ENCODE data around the gene C22orf23.
"Not testable (repeated sequence)": the region's sequence is repeated elsewhere in the genome, so short reads cannot be mapped to it uniquely, and the experiment has no call there.

C22orf23 gene

DNA sequence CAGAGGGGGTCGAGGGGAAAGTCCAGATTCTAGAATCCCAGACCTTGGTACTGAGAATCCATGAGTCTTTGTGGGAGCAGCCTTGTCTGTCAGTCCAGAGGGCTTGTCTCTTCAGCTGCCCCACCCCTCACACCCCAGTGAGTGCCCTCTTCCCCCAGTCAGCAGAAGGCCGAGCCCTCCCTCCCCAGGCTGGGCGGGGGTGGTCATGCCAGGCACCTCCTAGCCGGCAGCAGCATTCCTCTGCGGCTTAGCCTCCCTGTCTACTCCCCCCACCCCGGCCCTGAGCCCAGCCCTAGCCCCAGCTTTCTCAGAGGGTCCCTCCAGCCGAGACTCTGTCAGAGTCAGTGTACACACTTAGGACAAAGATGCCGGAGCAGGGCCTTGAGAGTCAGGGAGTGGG, 26.4 kb upstream of the C22orf23 start:
- Histone ChIP-seq H3K9me3 (ENCODE audit: control insufficient read depth in 1 of 2, low read length in 2 of 2) (no peaks in the 10 kb centered on the region), H3K27ac (ENCODE audit: low read length) (no peak overlapping the region), H3K4me3 (ENCODE audit: low read depth in 1 of 2, low read length in 2 of 2) (no peak overlapping the region), H3K36me3 (ENCODE audit: control insufficient read depth in 1 of 2, insufficient read depth in 2 of 2, low read length in 2 of 2) (peaks cover 0 to 16% of the 10 kb centered on the region in 2 donors), H3K27me3 (ENCODE audit: low read depth, low read length) (no peaks in the 10 kb centered on the region), H3K4me1 (ENCODE audit: control insufficient read depth in 1 of 2, insufficient read depth in 2 of 2, low read length in 2 of 2) (no peaks in the 10 kb centered on the region)

DNA sequence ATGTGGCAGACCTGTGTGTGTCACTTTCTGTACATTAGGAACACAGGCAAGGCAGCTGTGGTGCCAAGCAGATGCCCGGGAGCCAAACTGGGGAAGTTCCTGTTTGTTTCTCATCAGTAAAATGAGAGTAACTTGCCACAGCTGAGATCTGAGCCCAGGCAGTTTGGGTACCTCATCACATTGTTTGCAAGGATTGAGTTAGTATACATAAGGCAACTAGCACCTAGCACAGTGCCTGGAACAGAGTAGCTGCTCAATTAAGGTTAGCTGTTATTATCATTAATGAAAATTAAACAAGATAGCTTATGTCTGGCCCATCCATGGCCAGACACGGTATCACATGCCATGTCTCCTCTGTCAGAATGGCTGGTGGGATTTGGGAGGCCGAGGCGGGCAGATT, 23.1 kb upstream of the C22orf23 start:
- Histone ChIP-seq H3K27me3 (ENCODE audit: low read depth, low read length) (no peaks in the 10 kb centered on the region), H3K4me1 (ENCODE audit: control insufficient read depth in 1 of 2, insufficient read depth in 2 of 2, low read length in 2 of 2) (peaks cover 0 to 7% of the 10 kb centered on the region in 2 donors), H3K4me3 (ENCODE audit: low read depth in 1 of 2, low read length in 2 of 2) (no peak overlapping the region), H3K36me3 (ENCODE audit: control insufficient read depth in 1 of 2, insufficient read depth in 2 of 2, low read length in 2 of 2) (peaks cover 0 to 19% of the 10 kb centered on the region in 2 donors), H3K27ac (ENCODE audit: low read length) (no peak overlapping the region), H3K9me3 (ENCODE audit: control insufficient read depth in 1 of 2, low read length in 2 of 2) (no peaks in the 10 kb centered on the region)

DNA sequence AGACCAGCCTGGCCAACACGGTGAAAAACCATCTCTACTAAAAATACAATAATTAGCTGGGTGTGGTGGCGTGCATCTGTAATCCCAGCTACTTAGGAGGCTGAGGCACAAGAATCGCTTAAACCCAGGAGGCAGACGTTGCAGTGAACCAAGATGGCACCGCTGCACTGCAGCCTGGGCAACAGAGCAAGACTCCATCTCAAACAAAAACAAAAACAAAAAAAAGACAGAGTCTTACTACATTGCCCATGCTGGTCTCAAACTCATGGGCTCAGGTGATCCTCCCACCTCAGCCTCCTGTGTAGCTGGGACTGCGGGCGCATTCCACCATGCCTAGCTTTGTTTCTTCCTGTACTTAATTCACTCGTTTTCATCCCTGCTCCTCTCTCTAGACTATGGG, 22.6 kb upstream of the C22orf23 start:
- H3K4me3 ChIP-seq (ENCODE audit: low read depth in 1 of 2, low read length in 2 of 2); H3K27ac ChIP-seq (ENCODE audit: low read length); H3K4me1 ChIP-seq (ENCODE audit: control insufficient read depth in 1 of 2, insufficient read depth in 2 of 2, low read length in 2 of 2); H3K9me3 ChIP-seq (ENCODE audit: control insufficient read depth in 1 of 2, low read length in 2 of 2); H3K27me3 ChIP-seq (ENCODE audit: low read depth, low read length): not testable (repeated sequence)
- peaks cover 0 to 19% of the 10 kb centered on the region in 2 donors for H3K36me3 ChIP-seq (ENCODE audit: control insufficient read depth in 1 of 2, insufficient read depth in 2 of 2, low read length in 2 of 2)

DNA sequence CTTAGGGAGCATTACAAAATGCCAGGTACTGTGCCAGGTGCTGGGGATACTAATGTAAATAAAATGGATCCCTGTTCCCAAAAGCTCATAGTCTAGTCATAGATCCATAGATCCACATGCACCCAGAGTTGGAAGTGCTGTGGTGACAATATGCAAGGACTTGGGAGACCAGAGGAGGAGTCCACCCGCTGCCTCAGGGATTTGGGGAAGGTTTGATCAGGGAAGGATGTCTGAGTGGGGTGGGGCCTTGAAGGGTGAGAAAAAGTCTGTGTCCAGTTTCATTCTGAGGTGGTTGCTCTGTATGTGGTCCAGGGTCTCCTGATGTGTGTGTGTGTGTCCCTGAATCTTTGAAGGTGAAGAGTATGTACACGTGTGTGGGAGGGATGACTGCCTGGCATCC, 21.8 kb upstream of the C22orf23 start:
- Histone ChIP-seq H3K36me3 (ENCODE audit: control insufficient read depth in 1 of 2, insufficient read depth in 2 of 2, low read length in 2 of 2) (peaks cover 0 to 19% of the 10 kb centered on the region in 2 donors), H3K27ac (ENCODE audit: low read length) (no peak overlapping the region), H3K4me1 (ENCODE audit: control insufficient read depth in 1 of 2, insufficient read depth in 2 of 2, low read length in 2 of 2) (peaks cover 0 to 7% of the 10 kb centered on the region in 2 donors), H3K27me3 (ENCODE audit: low read depth, low read length) (no peaks in the 10 kb centered on the region), H3K4me3 (ENCODE audit: low read depth in 1 of 2, low read length in 2 of 2) (no peak overlapping the region), H3K9me3 (ENCODE audit: control insufficient read depth in 1 of 2, low read length in 2 of 2) (no peaks in the 10 kb centered on the region)

DNA sequence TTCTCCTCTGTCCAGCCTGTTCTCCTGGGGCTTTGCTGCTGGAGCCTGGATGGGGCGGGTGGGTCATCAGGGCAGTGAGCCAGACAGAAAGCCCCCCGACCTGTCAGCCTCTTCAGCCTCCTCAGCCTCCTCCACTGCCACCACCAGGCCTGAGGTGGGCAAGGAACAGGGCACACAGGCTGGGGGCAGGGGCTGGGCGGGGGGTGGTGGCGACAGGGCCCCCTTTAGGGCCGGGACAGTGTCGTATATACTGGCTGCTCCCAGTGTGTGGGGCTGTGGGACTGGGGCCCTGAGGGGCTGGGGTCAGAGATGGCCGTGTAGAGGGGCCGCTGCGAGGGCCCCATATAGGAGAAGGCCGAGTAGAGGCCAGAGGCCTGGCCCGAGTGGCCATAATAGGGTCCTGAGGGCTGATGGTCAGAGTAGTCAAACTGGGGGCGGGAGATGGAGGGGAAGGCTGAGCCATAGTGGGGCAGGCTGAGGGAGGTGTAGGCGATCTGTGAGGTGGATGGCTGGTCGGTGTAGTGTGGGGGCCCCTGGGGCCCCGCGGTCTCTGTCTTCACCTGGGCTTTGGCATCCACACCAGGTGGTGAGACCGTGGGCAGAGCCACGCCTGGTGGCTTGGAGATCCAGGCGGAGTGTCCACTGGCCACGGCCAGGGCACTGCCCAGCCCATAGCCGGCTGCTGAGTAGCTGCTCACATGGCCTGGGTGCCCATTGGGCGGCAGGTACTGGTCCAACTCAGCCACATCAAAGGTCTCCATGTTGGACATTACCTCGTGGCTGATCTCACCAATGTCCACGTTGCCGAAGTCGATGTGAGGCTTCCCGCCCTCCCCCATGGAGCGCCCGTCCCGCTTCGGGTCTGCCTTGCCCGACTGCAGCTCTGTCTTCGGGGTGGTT, 20.1 kb upstream of the C22orf23 start:
- Histone ChIP-seq H3K9me3 (ENCODE audit: control insufficient read depth in 1 of 2, low read length in 2 of 2) (no peaks in the 10 kb centered on the region), H3K27ac (ENCODE audit: low read length) (no peak overlapping the region), H3K27me3 (ENCODE audit: low read depth, low read length) (no peaks in the 10 kb centered on the region), H3K4me3 (ENCODE audit: low read depth in 1 of 2, low read length in 2 of 2) (no peak overlapping the region), H3K36me3 (ENCODE audit: control insufficient read depth in 1 of 2, insufficient read depth in 2 of 2, low read length in 2 of 2) (peaks cover 2 to 24% of the 10 kb centered on the region in 2 donors), H3K4me1 (ENCODE audit: control insufficient read depth in 1 of 2, insufficient read depth in 2 of 2, low read length in 2 of 2) (peaks cover 0 to 7% of the 10 kb centered on the region in 2 donors)

DNA sequence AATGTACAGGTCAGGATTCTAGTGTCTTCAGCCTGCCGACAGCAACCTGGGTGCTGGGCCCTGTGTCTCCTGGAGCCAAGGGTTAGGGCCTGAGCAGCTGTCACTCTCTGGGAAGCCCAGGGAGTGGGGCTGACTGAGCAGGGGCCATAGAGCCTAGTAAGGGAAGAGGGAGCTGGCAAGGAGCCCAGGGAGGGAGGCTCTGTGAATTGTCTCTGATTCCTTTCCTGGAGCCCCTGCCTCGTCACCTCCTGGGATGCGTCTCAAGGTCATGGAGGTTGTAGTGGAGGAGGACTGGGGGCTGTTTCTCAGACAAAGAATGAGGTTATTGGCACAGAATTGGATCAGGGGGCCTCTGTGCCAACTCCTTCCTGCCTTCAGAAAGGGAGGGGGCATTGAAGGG, 19.1 kb upstream of the C22orf23 start:
- Histone ChIP-seq H3K36me3 (ENCODE audit: control insufficient read depth in 1 of 2, insufficient read depth in 2 of 2, low read length in 2 of 2) (peaks cover 9 to 25% of the 10 kb centered on the region in 2 donors), H3K27ac (ENCODE audit: low read length) (no peak overlapping the region), H3K4me1 (ENCODE audit: control insufficient read depth in 1 of 2, insufficient read depth in 2 of 2, low read length in 2 of 2) (peaks cover 0 to 7% of the 10 kb centered on the region in 2 donors)

DNA sequence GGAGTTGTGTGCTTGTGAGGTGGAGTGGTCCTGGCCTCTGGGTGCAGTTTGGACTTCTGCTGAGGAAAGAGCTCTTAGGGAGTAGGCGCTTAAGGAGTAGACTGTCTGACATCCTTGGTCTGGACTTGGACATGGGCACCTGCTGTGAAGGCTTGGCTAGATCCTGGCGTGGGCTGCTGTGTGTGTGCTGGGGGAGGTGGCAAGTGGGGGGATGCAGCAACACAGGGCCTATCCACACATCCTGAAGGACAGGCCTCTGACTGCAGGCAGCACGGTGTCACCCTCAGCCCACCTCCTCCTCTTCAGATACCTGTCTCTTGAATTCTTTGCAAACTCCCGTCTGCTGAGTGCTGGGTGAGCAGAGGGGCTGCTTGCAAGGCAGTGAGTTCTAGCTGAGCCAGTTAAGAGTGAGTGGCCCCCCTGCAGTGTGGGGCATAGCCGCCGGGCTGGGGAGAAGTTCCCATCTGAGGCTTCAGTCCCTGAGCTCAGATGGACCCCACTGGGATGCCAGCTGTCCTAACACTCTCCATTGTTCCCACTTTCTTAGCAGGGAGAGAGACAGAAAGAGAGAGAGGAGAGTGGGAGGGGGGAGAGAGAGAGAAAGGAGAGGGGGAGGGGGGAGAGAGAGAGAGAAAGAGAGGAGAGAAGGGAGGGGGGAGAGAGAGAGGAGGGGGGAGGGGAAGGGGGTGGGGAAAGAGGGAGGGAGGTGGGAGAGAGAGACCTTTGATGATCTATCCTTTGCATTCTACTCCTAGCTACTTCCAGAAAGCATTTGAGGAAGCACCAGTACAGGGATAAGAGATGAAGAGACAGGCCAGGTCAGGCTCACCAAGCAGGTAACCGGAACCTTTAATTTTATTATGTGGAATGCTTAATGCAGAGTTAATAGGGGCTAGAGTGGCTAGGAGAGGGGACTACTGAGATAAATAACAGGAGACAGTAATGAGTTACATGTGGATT, 18.4 kb upstream of the C22orf23 start:
- Histone ChIP-seq H3K4me3 (ENCODE audit: low read depth in 1 of 2, low read length in 2 of 2) (no peak overlapping the region), H3K27me3 (ENCODE audit: low read depth, low read length) (no peaks in the 10 kb centered on the region), H3K36me3 (ENCODE audit: control insufficient read depth in 1 of 2, insufficient read depth in 2 of 2, low read length in 2 of 2) (peaks cover 17 to 31% of the 10 kb centered on the region in 2 donors), H3K9me3 (ENCODE audit: control insufficient read depth in 1 of 2, low read length in 2 of 2) (no peaks in the 10 kb centered on the region), H3K4me1 (ENCODE audit: control insufficient read depth in 1 of 2, insufficient read depth in 2 of 2, low read length in 2 of 2) (peaks cover 0 to 7% of the 10 kb centered on the region in 2 donors), H3K27ac (ENCODE audit: low read length) (no peak overlapping the region)

More for the DNA sequence above, 19.1 kb upstream of the C22orf23 start:
- Histone ChIP-seq H3K9me3 (ENCODE audit: control insufficient read depth in 1 of 2, low read length in 2 of 2) (no peaks in the 10 kb centered on the region), H3K4me3 (ENCODE audit: low read depth in 1 of 2, low read length in 2 of 2) (no peak overlapping the region), H3K27me3 (ENCODE audit: low read depth, low read length) (no peaks in the 10 kb centered on the region)

DNA sequence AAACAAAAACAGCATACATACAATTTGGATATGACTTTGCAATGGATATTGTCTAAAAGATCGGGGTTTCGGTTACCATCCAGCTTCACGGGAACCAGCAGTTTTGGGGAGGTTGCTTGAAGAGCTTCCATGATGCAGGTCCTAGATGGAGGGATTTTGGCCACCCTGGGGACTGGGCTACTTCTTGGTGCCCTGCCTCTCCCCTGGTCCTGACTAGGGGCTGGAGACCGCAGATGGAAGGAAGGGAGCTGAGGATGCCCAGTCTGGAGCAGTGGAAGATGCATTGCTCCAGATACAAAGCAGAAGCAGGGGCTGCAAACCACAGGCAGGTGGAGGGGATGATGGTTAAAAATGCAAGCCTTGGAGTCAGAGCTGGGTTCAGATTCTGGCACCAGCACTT, 17.5 kb upstream of the C22orf23 start:
- H3K36me3 ChIP-seq (ENCODE audit: control insufficient read depth in 1 of 2, insufficient read depth in 2 of 2, low read length in 2 of 2), result peaks cover 20 to 27% of the 10 kb centered on the region in 2 donors
- H3K27ac ChIP-seq (ENCODE audit: low read length), result no peak overlapping the region
- H3K4me1 ChIP-seq (ENCODE audit: control insufficient read depth in 1 of 2, insufficient read depth in 2 of 2, low read length in 2 of 2), result peaks cover 0 to 14% of the 10 kb centered on the region in 2 donors
- H3K9me3 ChIP-seq (ENCODE audit: control insufficient read depth in 1 of 2, low read length in 2 of 2), result no peaks in the 10 kb centered on the region
- no peak overlapping the region for H3K4me3 ChIP-seq (ENCODE audit: low read depth in 1 of 2, low read length in 2 of 2)
- no peaks in the 10 kb centered on the region for H3K27me3 ChIP-seq (ENCODE audit: low read depth, low read length)

DNA sequence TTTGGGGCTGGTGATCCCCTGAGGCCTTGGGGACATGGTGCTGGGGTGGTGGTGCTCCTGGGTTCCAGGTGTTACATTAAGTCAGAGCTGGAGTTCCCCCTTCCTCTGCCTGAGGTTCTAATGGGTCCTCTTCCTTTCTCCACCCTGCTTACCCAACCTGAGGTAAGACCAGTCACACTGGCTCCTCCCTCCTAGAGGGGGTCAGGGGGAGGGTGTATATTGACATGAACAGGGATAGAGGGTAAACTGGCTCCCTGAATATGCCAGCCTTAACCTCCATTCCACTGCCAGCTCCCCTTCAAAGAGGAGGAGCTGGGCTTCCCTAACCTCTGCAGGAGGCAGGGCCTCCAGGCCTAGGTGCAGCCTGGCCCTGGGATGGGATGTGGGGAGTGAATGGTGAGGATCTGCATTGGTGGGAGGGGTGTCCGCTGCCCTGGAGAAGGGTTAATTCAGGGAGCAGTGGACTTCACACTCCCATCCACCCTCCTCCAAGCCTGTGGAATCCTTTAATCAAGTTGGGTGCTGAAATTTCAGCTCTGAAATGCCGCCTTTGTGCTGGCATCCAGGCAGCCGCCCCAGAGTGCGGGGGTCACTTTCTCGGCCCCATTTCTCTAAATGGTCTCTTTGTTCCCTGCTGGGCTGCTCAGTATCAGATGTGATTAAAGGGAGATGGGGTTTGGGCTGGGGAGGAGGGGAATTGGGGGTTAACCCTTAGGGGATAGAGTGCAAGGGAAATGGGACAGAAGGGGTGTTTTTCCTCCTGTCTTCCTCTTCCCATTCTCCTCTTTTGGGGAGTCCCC, 15.3 kb upstream of the C22orf23 start:
- H3K27me3 ChIP-seq (ENCODE audit: low read depth, low read length), result no peaks in the 10 kb centered on the region
- H3K36me3 ChIP-seq (ENCODE audit: control insufficient read depth in 1 of 2, insufficient read depth in 2 of 2, low read length in 2 of 2), result peaks cover 20 to 26% of the 10 kb centered on the region in 2 donors
- H3K4me3 ChIP-seq (ENCODE audit: low read depth in 1 of 2, low read length in 2 of 2), result no peak overlapping the region
- peaks cover 0 to 18% of the 10 kb centered on the region in 2 donors for H3K4me1 ChIP-seq (ENCODE audit: control insufficient read depth in 1 of 2, insufficient read depth in 2 of 2, low read length in 2 of 2)
- H3K27ac ChIP-seq (ENCODE audit: low read length), result no peak overlapping the region
- no peaks in the 10 kb centered on the region for H3K9me3 ChIP-seq (ENCODE audit: control insufficient read depth in 1 of 2, low read length in 2 of 2)

DNA sequence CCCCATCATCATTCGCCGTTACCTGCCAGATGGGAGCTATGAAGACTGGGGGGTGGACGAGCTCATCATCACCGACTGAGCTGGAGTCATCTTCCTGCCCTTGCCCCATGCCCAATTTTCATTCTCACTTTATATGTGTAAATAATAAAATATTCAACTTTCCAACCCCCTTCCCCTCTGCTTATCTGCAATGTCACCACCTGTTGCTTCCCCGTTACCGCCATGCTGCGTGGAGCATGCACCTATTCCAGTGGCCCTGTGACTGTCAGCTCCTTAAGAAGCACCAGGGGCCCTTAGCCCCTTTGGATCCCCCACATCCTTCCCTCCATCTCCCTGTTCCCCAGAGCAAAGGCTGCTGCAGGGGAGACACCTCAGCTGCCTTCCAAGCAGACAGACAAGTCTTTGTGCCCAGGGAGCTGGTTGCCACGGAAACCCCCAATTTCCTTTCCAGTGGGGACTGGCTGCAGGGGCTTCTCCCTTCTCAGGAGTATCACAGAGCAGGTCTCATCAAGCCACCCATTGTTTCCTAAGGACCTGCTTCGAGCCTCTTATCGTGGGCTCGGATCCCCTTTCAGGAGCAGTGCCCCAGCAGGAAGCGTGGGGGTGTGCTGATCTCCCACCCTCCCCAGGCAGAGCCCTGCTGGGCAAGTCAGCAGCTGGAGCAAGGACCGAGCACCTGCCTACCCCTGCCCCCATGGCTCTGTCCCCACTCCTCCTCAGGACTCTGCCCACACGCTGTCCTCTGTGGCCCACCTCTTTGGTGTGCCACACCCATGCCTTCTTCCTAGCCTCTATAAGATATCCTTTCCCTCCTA, 14.4 kb upstream of the C22orf23 start:
- peaks cover 0 to 17% of the 10 kb centered on the region in 2 donors for H3K4me1 ChIP-seq (ENCODE audit: control insufficient read depth in 1 of 2, insufficient read depth in 2 of 2, low read length in 2 of 2)
- H3K36me3 ChIP-seq (ENCODE audit: control insufficient read depth in 1 of 2, insufficient read depth in 2 of 2, low read length in 2 of 2), result peaks cover 23 to 34% of the 10 kb centered on the region in 2 donors
- no peaks in the 10 kb centered on the region for H3K27me3 ChIP-seq (ENCODE audit: low read depth, low read length)
- no peak overlapping the region for H3K4me3 ChIP-seq (ENCODE audit: low read depth in 1 of 2, low read length in 2 of 2)
- no peak overlapping the region for H3K27ac ChIP-seq (ENCODE audit: low read length)
- H3K9me3 ChIP-seq (ENCODE audit: control insufficient read depth in 1 of 2, low read length in 2 of 2), result no peaks in the 10 kb centered on the region
